NCI-H1436 treated with DMSO at 0.1 percent for 48 hours (cell line): ENCODE results near the gene SPOCK1.
A peak's percentile ranks its signal among the peaks of the same experiment; 100 is the strongest.

Experiments used
- DNase-seq: peaks from one replicate; lab custom pipeline; 2025; lab: John Stamatoyannopoulos, UW

The SPOCK1 gene

DNA sequence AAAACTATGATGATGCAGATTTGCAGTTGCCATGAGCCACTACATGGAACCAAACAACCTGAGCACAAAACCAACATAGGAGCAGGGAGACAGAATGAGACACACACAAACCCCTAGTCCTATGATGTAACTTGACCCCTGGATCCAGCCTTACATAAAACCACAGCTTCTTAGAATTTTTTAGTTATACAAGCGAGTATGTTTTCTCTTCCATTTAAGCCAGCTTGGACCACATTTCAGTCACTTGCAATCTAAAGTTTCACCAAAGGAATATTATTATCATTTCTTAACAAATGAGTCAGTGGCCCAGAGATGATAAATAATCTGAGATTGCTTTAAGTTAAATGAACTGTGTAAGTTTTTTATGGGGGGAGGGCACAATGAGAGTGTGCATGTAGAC lies 6.8 kb downstream of the SPOCK1 start:
- no peak for DNase-seq

- no peak for DNase-seq
Measured at GRCh38 chr5:137491121-137491520, 8.0 kb downstream of the SPOCK1 start.

DNA sequence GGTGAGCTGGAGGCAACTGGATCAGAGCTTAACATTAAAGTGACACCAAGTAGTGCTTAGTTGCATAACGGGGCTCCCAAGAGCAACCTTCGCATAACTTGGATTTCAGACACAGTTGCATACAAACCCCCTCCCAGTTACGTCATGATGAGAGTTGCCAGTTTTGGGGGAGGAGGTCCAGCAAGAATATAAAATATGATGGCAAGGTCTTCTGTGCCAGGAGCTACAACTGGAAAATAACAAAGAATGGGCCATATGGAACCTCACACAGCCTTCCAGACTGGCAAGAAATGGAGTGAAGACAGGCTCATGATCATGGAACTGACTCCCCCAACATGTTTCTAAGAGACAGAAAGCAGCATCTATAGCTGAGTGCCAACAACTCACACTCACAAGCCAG lies 8.5 kb downstream of the SPOCK1 start:
- no peak for DNase-seq

DNA sequence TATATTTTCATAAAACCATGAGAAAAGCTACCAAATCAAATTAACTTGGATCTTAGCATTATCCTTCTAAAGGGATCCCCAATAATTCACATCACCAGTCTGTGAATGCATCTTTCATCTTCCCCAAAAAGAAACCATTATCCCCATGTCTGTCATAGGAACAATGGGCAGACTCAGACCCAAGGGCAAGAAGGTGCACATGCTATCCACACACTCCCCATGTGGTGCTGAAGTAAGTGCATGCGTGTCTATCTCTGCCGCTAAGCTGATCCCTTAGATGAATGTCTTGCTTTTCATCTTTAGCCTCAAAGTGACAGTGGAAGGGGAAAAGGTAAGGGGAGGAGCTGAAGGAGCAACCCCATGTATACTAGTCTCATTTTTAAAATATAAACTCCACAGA lies 10.2 kb downstream of the SPOCK1 start:
- no peak for DNase-seq

DNA sequence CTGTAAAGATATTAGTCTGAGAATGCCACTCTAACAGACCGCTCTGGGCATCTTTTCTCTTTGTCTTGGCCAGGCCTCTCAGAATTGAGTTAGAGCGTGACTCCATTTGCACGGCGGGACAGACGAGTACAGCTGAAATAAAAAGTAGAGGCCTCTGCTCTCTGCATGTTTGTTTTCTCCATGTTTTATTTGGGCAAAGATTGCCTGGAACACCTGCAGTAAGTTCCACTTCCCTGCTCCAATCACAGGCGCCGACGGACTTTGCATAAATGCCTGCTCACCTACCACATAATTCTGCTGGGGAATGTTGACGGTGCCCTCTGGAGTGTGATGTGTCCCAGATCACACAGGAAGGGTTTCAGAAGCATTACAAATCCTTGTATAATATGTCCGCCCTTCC lies 10.6 kb downstream of the SPOCK1 start:
- DNase-seq = no peak

DNA sequence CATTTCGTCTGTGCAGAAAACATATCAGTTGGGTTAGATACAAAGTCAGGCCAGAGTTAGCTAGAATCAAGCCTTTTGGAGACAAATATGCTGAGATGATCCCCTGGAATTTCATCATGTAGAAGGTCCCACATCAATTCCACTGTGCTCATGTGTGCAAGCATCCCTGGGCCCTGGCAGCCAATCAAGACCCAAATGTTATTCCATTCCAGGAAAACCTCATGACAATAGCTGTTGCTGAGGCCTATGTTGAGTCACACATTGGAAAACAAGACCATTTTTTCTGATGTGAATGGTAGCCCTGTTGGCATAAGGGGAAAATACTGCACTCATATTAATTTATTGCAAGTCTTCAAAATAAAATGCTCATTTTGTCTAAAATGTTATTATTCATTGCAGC lies 11.5 kb downstream of the SPOCK1 start:
- no peak for DNase-seq

DNA sequence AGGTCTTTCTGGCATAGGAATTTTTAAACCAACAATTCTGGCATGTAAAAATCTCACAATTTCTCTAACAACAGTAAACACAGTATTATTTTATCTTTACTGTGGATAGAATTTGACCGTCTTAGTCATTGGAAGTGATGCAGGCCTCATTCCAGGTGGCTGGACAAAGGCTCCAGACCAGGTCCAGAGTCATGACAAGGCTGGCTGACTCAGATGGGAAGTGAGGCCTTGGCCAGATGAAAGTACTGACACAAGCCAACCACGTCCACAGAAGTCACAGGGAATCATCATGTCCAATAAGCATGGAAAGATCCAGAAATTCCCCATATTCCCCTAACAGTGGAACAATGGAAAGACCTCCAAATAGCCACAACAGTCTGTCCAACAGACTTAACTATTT lies 12.4 kb downstream of the SPOCK1 start:
- DNase-seq = no peak

DNA sequence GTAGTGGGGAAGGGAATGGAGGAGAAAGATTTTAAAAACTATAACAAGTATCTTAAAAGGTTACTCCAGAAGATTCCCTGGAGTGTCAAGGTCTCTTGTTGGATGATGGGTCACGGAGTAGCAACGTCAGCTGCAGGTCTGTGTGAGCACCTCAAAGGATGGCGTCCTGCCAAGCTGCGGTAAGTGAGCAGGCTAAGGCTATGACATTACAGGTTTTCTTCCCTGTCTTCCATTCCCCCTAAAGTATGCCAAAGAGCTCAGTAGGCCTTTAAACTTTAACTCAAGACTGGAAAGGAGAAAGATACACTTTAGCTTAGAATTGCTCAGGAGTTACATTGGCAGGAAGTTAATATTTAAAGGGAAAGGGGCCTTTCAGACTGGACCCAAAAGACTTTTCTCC lies 17.5 kb downstream of the SPOCK1 start:
- DNase-seq = no peak

DNA sequence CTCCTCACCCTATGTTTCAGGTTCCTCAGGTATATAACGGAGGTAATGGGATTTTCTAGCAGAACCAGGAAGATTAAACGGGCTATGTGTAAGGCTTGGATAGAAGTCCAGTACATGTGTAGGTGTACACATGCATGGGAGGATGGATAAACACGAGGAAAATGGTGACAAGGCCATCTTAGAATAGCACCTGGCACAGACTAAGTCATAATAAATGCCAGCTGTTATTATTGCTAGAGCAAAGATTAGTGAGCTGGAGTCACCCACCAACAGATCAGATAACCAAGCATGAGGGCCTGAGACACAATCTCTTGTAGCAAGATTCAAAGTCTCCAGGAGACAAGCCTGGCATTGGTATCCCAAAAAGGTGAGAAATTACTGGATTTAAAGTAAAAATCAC lies 21.1 kb downstream of the SPOCK1 start:
- DNase-seq = no peak

GRCh38 chr5:137470921-137471220 lies 28.3 kb downstream of the SPOCK1 start:
- no peak for DNase-seq

DNA sequence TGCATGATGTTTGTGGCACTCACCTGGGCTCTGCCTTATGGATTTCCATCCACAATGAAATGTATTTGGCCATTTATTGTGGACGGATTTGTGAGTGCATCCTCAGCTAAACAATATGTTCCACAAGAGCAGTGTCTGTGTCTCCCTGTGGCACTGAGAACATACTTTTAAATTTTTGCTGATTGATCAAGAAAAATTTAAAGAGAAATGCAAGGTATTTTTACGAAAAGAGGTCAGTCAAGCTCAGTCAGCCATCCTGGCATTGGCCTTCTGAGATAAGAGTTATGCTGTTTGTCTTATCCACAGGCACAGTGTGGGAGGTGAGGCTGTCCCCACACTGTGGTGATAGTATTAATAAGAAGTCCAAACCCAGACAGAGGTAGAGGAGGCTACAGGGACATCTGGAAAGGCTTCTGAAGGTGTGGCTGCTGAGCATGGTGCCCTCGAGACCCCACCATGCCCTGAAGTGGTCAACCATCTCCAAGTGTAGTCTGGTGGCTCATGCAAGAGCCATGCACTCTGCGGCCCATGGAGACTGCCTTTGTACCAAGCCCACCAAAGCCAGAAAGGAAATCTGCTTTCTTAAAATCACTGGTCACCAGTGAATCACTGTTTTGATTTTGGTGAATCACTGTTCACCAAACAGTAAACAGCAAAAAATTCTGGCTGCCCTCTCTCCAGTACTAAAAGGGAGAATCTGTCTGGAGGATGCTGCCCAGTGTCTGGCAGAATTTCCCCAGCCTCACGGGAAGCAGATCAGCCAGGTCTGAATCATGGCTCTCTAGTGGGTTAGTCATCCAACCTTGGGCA lies 28.8 kb downstream of the SPOCK1 start:
- no peak for DNase-seq

GRCh38 chr5:137466889-137467288 lies 32.2 kb downstream of the SPOCK1 start:
- DNase-seq = no peak

- no peak for DNase-seq
Measured at GRCh38 chr5:137465930-137466329, 33.2 kb downstream of the SPOCK1 start.

- no peak for DNase-seq
Measured at GRCh38 chr5:137462816-137463520, 36.2 kb downstream of the SPOCK1 start.

DNA sequence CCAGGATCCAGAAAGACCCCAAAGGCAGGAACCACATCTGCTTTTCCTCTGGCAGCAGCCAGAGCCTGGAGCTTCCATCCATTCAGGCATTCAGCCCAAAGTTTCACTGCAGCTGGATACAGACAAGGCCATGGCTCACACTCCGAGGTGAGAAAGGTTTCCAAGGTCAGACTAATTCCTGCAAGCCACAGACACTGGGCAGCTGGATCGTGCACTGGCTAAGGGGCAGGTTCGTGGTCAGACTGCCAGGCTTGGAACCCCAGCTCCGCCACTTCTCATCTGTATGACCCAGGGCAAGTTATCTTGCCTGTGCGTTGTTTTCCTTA lies 36.9 kb downstream of the SPOCK1 start:
- DNase-seq = no peak

DNA sequence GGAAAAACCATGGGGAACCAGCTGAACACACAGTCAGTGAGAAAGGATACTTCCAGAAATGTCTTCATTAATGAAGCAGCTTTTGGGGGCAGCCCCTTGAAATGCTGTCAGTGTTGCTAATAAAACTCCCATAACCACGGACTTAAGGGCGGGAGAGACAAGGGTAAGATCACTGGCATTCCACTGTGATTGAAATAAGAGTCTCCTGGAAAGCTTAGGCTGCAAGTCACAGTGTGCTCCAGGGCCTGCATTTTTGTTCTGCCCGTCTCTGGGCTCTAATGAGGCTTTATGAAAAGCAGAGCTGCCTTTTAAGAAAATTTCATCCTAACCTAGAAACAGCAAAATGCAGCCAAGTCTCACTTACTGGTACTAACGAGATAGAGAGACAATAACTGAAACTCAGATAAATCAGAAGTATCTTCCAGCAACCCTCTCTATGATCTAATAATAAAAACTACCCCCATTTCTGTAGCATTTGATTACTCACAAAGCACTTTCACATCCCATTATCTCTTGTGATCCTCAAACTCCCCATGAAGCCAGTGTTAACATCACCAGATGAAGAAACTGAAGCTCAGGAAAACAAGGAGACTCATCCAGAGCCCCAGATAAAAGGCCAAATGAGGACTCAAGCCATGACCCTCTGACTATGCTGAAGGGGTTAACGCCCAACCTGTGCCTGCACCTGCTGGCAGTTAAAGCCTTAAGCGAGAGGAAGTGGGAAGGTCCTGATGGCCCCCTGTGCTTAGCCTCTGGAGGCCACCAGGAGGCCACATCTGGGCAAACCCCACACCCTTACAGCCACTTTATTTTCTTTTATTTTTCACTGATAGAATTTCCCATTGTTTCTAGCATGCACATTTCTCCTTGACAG lies 37.5 kb downstream of the SPOCK1 start:
- no peak for DNase-seq

DNA sequence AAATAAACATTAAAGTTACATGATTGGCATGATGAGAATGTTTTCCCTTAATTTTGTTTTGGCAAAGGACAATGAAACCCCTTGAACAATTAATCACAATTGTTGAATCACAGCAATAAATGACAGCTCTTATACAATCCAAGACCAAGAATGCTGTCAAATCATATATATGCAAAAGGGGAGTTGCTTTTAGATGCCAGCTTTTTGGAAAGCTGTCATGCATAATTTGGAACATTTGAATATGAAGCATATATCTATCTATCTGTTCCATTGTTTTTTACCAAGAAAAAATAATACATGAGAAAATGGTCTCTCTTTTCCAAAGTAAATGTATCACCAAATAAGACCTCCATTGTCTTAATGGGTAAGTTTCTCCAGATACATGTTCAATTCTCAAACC lies 44.5 kb downstream of the SPOCK1 start:
- no peak for DNase-seq

GRCh38 chr5:137453483-137454080 lies 45.5 kb downstream of the SPOCK1 start:
- no peak for DNase-seq

- no peak for DNase-seq
Measured at GRCh38 chr5:137450759-137451158, 48.4 kb downstream of the SPOCK1 start.

DNA sequence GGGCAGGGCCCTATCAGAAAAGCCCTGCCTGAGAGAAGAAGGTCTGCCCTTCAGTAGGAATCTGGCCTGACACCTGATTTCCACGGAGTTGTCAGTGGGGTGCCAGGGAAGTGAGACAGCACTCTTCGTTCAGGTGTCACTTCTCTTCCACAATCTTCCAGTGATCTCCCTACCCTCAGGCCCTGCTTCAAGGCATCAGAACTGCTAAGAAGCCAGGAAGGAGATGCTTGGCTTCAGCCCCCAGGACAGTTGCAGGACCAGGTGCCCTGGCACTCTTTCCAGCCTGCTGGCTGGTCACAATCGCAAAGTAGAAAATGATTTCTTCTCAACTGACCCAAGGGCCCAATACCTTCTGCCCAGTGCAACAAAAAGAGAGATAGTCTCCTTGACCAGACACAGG lies 50.3 kb downstream of the SPOCK1 start:
- no peak for DNase-seq

GRCh38 chr5:137446615-137447014 lies 52.5 kb downstream of the SPOCK1 start:
- DNase-seq = no peak

DNA sequence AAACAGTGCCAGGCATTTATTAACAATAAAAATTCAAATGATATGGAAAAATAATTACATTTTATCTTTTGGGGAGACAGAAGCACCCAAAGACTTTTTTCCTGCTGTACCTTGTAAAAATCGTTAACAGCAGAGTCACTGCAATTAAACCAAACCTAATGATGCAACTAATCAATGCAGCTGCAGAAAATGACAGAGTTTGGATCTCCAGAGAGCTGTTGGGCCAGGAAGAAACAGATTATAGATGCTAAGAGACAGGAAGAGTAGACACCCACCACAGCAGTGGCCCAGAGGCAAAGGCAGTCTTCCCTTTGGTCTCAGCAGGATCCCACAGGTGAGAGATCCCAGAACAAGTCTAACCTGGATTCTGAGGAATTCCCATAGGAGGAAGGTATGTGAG lies 53.0 kb downstream of the SPOCK1 start:
- no peak for DNase-seq

DNA sequence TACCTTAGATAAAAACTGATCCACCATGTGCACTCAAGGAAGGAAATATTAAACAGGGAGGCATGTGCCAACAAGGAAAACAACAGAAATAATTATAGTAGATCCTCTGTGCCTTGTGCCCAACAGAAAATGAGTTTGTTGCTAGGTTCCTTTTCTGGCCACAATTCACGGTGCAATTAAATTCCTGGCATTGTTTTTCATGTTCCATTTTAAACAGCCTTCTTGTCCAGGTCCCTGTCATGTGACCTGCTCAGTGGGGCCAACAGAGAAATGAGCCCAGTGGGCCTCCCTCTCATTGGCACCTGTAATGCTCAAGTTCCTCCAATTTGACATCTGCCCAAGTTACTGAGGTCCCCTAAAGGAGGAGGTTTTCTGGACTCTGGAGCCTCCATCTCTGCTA lies 56.5 kb downstream of the SPOCK1 start:
- DNase-seq = peak; percentile 63
